ENCODE data around the gene LIMS1.
"Not testable (repeated sequence)": the region's sequence is repeated elsewhere in the genome, so short reads cannot be mapped to it uniquely, and the experiment has no call there.

- TF ChIP-seq, protein P1, sequence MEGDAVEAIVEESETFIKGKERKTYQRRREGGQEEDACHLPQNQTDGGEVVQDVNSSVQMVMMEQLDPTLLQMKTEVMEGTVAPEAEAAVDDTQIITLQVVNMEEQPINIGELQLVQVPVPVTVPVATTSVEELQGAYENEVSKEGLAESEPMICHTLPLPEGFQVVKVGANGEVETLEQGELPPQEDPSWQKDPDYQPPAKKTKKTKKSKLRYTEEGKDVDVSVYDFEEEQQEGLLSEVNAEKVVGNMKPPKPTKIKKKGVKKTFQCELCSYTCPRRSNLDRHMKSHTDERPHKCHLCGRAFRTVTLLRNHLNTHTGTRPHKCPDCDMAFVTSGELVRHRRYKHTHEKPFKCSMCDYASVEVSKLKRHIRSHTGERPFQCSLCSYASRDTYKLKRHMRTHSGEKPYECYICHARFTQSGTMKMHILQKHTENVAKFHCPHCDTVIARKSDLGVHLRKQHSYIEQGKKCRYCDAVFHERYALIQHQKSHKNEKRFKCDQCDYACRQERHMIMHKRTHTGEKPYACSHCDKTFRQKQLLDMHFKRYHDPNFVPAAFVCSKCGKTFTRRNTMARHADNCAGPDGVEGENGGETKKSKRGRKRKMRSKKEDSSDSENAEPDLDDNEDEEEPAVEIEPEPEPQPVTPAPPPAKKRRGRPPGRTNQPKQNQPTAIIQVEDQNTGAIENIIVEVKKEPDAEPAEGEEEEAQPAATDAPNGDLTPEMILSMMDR (IDR thresholded peaks at IDR 0.05), result not testable (repeated sequence)
- TF ChIP-seq POLR2AphosphoS5 (IDR thresholded peaks at IDR 0.05; ENCODE audit: low read depth, low read length); REST (IDR thresholded peaks at IDR 0.05; ENCODE audit: insufficient read depth in 1 of 2, low read depth in 2 of 2, low read length in 1 of 2); SIN3A (IDR thresholded peaks at IDR 0.05; ENCODE audit: borderline replicate concordance, insufficient read depth, low read depth, low read length); TCF7L2 (IDR thresholded peaks at IDR 0.05; ENCODE audit: low read depth, low read length): not testable (repeated sequence)
These were observed 118.1 kb downstream of the LIMS1 start for GRCh38 chr2:108652187-108652931.
